AG08395 (cell line): ENCODE data around the gene IZUMO1.
A peak's percentile ranks its signal among the peaks of the same experiment; 100 is the strongest.
"Not testable (repeated sequence)": the region's sequence is repeated elsewhere in the genome, so short reads cannot be mapped to it uniquely, and the experiment has no call there.

Experiments
- DNase-seq: peaks from one replicate; pipeline ENCODE4 v3.0.0; 2012; ENCODE audit warnings: mixed read lengths, low spot score

Gene IZUMO1

GRCh38 chr19:48713041-48713863, 33.5 kb downstream of the IZUMO1 start:
- no peak for DNase-seq

GRCh38 chr19:48711106-48711662, 35.5 kb downstream of the IZUMO1 start:
- DNase-seq: no peak

- no peak for DNase-seq
Measured at GRCh38 chr19:48708471-48708870, 38.2 kb downstream of the IZUMO1 start.

- DNase-seq: no peak
Measured at GRCh38 chr19:48705431-48705830, 41.3 kb downstream of the IZUMO1 start.

- DNase-seq: no peak
Measured at GRCh38 chr19:48703316-48703715, 43.4 kb downstream of the IZUMO1 start.

- no peak for DNase-seq
Measured at GRCh38 chr19:48702701-48703100, 44.0 kb downstream of the IZUMO1 start.

- peak; percentile 71 for DNase-seq
Measured at GRCh38 chr19:48698046-48698445, 48.7 kb downstream of the IZUMO1 start.

GRCh38 chr19:48696353-48697010, 50.2 kb downstream of the IZUMO1 start:
- no peak for DNase-seq

GRCh38 chr19:48695743-48696352, 50.9 kb downstream of the IZUMO1 start, which contains the start of gene FUT2:
TSS of gene FUT2 (plus strand) at chr19:48695971. CDS start at chr19:48702957, 6,986 bp downstream.
- no peak for DNase-seq

- DNase-seq: not testable (repeated sequence)
Measured at GRCh38 chr19:48693629-48694028, 53.1 kb downstream of the IZUMO1 start.
